Activated CD8-positive, alpha-beta T cell treated with anti-CD3 and anti-CD28 coated beads for 36 hours (primary cell): ENCODE data around the gene NR1H2. TPM values are rescaled to one million over a fixed set of nuclear protein-coding genes. Genes with fewer than 3 reads are reported as not detected.

Experiments used
- ATAC-seq: fragments of 200-7000 bp; cut with Tn5 transposase; one replicate; pipeline ENCODE4 v1.10.0; 2021; ENCODE audit warnings: mild to moderate bottlenecking, moderate library complexity
- CTCF ChIA-PET: fragments of 350-600 bp; sonication (Branson Sonifier 250); formaldehyde crosslinking; loops from one replicate; lab custom pipeline; 2021; ENCODE audit warnings: antibody characterized with exemption; lab: Charles Lee
- POLR2A ChIA-PET: fragments of 350-600 bp; sonication (Branson Sonifier 250); formaldehyde crosslinking; loops from one replicate; lab custom pipeline; 2021; ENCODE audit warnings: antibody characterized with exemption; lab: Charles Lee
- DNase-seq: peaks from one replicate; pipeline ENCODE4 v3.0.0-alpha.2; 2020
- H3K27ac Mint-ChIP-seq: one replicate; pipeline ENCODE4 v1.8.0; 2021; ENCODE audit warnings: mild to moderate bottlenecking, mixed read lengths
- H3K27me3 Mint-ChIP-seq: one replicate; pipeline ENCODE4 v1.8.0; 2021; ENCODE audit warnings: mixed read lengths
- H3K36me3 Mint-ChIP-seq: one replicate; pipeline ENCODE4 v1.8.0; 2021; ENCODE audit warnings: low read depth, mixed read lengths
- H3K4me1 Mint-ChIP-seq: one replicate; pipeline ENCODE4 v1.8.0; 2021; ENCODE audit warnings: low read depth, mixed read lengths
- H3K4me3 Mint-ChIP-seq: one replicate; pipeline ENCODE4 v1.8.0; 2021; ENCODE audit warnings: mild to moderate bottlenecking, moderate library complexity, mixed read lengths
- H3K9me3 Mint-ChIP-seq: one replicate; pipeline ENCODE4 v1.8.0; 2021; ENCODE audit warnings: mixed read lengths
- CTCF ChIP-seq: fragments of 200-600 bp; IDR thresholded peaks from one replicate; pipeline ENCODE4 v1.8.0; 2022; ENCODE audit warnings: antibody characterized with exemption, mild to moderate bottlenecking
- intact Hi-C: fragments of 100-400 bp; cut with micrococcal nuclease; formaldehyde crosslinking; loops from one replicate; pipeline ENCODE4 v1.10.0; 2022
- total RNA-seq, 2 experiments: library from RNA; stranded (reverse); gene quantifications; one replicate each; pipeline ENCODE4 v1.2.3, GENCODE V29; 2021

Gene NR1H2
- total RNA-seq, 2 experiments from 2014 or later: 50.9 to 52.3 TPM

GRCh38 chr19:50331994-50332243 is 44.3 kb upstream of the NR1H2 start:
- ChIA-PET POLR2A (interaction anchor here (0.9 kb wide), 1 partner anchor 16 kb away, joined by 3 read pairs; no protein-coding TSS in a partner anchor), CTCF (interaction anchor here (1.7 kb wide), 1 partner anchor 129 kb away, joined by 4 read pairs; no protein-coding TSS in a partner anchor)
- Mint-ChIP-seq H3K4me3 (peak overlapping the region; percentile 74), H3K27me3 (peaks cover 62% of the 10 kb centered on the region), H3K4me1 (peaks cover 63% of the 10 kb centered on the region), H3K9me3 (peaks cover 7% of the 10 kb centered on the region), H3K27ac (peak overlapping the region; percentile 45), H3K36me3 (peaks cover 10% of the 10 kb centered on the region)
- no peak for DNase-seq
- no peak for ATAC-seq
- intact Hi-C loops: no loop called here
- no peak for TF ChIP-seq CTCF

GRCh38 chr19:50332244-50333038 is 43.8 kb upstream of the NR1H2 start:
- H3K4me3 Mint-ChIP-seq: peak overlapping the region; percentile 74
- POLR2A ChIA-PET: interaction anchor here (0.9 to 1.2 kb wide), 2 partner anchors 15 to 26 kb away, joined by 3 read pairs; no protein-coding TSS in a partner anchor
- TF ChIP-seq CTCF: no peak
- CTCF ChIA-PET: interaction anchor here (1.7 kb wide), 1 partner anchor 128 kb away, joined by 4 read pairs; no protein-coding TSS in a partner anchor
- peaks cover 59% of the 10 kb centered on the region for H3K4me1 Mint-ChIP-seq
- DNase-seq: no peak
- H3K36me3 Mint-ChIP-seq: peaks cover 10% of the 10 kb centered on the region
- peaks cover 7% of the 10 kb centered on the region for H3K9me3 Mint-ChIP-seq
- H3K27me3 Mint-ChIP-seq: peaks cover 59% of the 10 kb centered on the region
- intact Hi-C loops: no loop called here
- ATAC-seq: no peak
- H3K27ac Mint-ChIP-seq: no peak overlapping the region

- no peak for TF ChIP-seq CTCF
- Mint-ChIP-seq H3K27me3 (peaks cover 56% of the 10 kb centered on the region), H3K9me3 (peaks cover 7% of the 10 kb centered on the region), H3K4me1 (peaks cover 56% of the 10 kb centered on the region), H3K36me3 (peaks cover 10% of the 10 kb centered on the region), H3K27ac (peak overlapping the region; percentile 88), H3K4me3 (peak overlapping the region; percentile 74)
- CTCF ChIA-PET: interaction anchor here (0.9 to 1.7 kb wide), 3 partner anchors 9 to 127 kb away, joined by 4 to 9 read pairs (median 5); no protein-coding TSS in a partner anchor
- POLR2A ChIA-PET: interaction anchor here (1.0 to 2.0 kb wide), 3 partner anchors 11 to 25 kb away, joined by 3 to 6 read pairs (median 4); no protein-coding TSS in a partner anchor
- DNase-seq: peak; percentile 98
- intact Hi-C loops: no loop called here
- peak; percentile 65 for ATAC-seq
Measured at GRCh38 chr19:50333235-50333736, 43.0 kb upstream of the NR1H2 start.

- TF ChIP-seq CTCF: peak; percentile 29
- CTCF ChIA-PET: interaction anchor here (0.9 to 1.7 kb wide), 3 partner anchors 8 to 126 kb away, joined by 4 to 9 read pairs (median 5); no protein-coding TSS in a partner anchor
- Mint-ChIP-seq H3K27ac (peak overlapping the region; percentile 88), H3K4me3 (peak overlapping the region; percentile 74), H3K27me3 (peaks cover 55% of the 10 kb centered on the region), H3K4me1 (peaks cover 56% of the 10 kb centered on the region), H3K9me3 (peaks cover 7% of the 10 kb centered on the region), H3K36me3 (peaks cover 10% of the 10 kb centered on the region)
- POLR2A ChIA-PET: interaction anchor here (1.0 to 2.0 kb wide), 4 partner anchors 10 to 117 kb away, joined by 3 to 6 read pairs (median 4); no protein-coding TSS in a partner anchor
- DNase-seq: no peak
- peak; percentile 26 for ATAC-seq
- intact Hi-C loops: no loop called here
Measured at GRCh38 chr19:50333737-50334617, 42.3 kb upstream of the NR1H2 start.
